HG02840 (cell line): ENCODE results near the gene EMP1.

Source experiments
- ATAC-seq: cut with Tn5 transposase; IDR thresholded peaks from one replicate; pipeline ENCODE4 v1.9.1; 2021; ENCODE audit warnings: mild to moderate bottlenecking, moderate library complexity, moderate number of reproducible peaks; ENCODE audit not compliant: unreplicated experiment, low FRiP score

EMP1 gene

GRCh38 chr12:13171921-13172859 is 24.3 kb upstream of the EMP1 start:
- ATAC-seq, result no peak

DNA sequence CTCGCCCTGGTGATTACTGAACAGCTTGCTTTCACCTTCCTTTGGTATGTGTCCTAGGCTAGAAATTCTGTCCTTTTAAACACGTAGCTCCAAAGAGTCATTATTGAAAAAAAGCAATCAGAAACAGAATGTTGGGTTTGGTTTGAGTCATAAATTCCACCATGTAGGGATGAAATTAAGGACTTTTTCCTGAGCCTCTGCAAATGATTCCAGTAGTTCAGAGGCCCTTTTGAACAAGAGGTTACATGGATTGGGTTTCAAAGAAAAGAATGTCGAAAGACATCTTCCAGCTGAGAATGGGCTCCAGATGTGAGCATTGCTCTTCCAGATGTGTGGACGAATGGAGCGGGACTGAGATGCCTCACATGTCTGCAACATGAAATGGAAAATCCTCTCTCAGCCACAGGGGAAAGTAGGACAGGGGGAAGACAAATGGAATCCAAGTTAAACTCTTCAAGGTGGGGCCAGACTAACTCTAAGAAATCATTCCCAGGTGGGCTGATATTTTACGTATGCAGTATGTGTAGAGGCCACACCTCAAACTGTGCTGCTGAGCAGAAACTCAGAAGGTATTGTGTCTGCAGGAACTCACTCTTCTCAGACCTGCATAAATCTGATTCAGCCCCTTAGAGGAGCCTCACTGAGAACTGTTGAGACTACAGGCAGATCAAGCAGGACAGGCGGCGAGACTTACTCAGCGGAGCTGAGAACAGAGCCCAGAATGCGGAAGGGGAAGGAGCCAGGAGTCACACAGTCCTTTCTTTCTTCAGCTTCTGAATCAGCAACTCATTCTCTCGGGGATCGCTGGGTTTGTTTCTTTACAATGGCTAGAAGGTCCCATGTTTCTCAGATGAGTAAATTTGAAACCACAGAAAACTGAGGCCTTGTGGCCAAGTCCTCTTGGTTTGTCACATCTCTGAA is 23.3 kb upstream of the EMP1 start:
- peak; percentile 92 for ATAC-seq

DNA sequence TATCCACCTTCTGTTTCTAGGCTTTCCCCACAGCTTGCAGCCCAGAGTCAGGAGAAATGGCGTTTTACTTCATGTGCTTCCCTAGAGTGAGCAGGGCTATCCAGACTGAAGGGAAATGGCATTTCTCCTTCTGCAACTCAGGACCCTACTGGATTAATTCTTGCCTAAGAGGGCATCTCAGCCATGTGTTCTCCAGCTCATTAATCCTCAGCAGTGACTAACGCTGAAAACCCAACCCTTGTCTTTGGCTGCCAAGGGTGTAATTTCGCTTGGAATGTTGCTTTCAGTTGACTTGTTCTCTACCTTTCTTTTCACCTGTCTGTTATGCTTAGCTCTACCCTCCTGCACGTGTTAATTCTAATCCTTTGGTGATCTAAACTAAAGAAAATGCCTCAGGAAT is 21.0 kb upstream of the EMP1 start:
- no peak for ATAC-seq

- ATAC-seq, result no peak
Observed at GRCh38 chr12:13176256-13176655, 20.3 kb upstream of the EMP1 start.

- no peak for ATAC-seq
Observed at GRCh38 chr12:13177373-13177772, 19.2 kb upstream of the EMP1 start.

GRCh38 chr12:13177906-13178305 is 18.6 kb upstream of the EMP1 start:
- no peak for ATAC-seq

DNA sequence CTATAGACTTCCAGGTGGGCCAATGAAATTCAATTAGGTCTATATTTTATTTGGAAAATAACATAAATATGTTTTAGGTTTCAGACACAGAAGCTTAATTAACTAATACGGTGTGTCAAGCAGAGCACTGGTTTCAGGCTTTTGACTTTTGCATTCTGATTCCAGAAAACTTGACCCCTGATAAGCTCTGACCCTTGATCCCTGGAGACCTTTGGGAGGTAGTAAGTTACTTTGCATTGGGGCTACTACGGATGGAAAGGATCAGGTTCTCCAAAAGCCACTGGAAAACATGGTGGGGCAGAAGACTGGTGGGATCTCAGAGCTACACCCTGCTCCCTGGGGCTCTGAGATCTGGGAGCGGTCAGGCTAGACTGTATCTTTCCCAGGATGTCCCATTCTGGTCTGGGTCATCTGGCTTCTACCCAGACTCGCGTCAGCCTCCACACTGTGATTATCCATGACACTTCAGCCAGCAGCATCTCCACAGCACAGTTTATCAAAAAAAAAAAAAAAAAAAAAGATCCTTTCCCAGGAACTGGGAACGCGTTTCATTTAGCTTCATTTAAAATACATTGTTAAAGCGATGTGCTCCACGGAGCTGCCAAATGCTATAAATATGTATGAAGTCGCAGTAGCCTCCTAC is 17.8 kb upstream of the EMP1 start:
- no peak for ATAC-seq

DNA sequence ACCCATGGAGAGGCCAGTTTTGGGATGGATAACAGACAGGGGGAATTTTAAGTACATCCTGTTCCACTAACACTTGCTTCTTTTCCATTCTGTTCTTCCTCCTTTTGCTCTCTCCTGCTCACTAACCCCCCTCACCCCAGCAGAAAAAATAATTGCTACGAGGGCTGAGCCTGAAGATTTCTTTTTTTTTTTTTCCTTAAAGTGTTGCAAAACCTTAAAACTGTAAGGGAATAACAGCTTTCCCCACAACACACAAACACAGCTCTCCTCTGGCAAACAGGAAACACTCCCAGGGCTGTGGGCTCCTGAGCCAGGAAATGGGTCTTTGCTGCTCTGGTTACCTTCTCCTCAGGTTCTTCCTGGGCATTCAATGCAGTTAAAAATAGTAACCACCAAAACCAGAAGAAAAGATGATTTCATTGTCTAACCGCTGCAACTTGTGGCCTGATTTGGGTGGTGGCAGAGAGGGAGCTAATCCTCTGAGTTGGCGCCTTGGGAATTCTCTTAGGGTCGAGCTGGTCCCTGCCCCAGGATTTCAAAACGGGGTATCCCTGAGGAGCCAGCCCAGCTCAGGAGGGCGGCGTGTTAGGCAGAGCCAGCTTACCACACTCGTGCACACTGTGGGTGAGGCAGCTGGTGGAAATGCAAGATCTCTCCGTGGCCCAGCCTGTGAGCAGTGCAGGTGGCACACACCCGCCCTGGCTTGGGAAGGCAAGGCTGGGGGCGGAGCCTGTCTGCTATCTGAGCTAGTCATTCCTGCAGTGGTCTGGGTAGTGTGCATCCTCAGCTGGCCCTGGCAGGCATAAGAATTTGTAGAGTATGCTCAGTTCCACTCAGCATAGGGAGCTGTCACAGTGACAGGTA is 17.1 kb upstream of the EMP1 start:
- ATAC-seq, result no peak

GRCh38 chr12:13181375-13182070 is 15.0 kb upstream of the EMP1 start:
- ATAC-seq, result no peak

- no peak for ATAC-seq
Observed at GRCh38 chr12:13182881-13183280, 13.6 kb upstream of the EMP1 start.

- ATAC-seq, result no peak
Observed at GRCh38 chr12:13183620-13184019, 12.9 kb upstream of the EMP1 start.

GRCh38 chr12:13186302-13186701 is 10.2 kb upstream of the EMP1 start:
- ATAC-seq, result no peak

- no peak for ATAC-seq
Observed at GRCh38 chr12:13187399-13187798, 9.1 kb upstream of the EMP1 start.

DNA sequence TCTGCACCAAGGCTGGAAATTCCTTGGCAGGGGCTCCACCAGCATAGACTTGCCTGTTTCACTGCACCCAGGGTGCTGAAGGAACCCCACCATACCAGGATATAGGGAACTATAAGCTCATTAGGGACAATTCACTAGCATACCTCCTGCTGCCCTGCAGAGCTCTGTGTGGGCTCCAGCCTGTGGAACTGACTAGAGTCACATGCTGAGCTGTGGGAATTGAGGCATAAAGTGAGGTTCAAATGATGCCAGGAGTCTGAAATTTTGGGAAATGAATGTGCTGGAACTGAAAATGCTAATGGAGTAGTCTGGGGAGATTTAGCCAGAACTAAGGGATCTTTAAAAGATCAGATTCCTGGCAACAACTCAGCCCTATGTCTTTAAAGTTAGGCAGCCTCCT is 7.3 kb upstream of the EMP1 start:
- ATAC-seq, result no peak

DNA sequence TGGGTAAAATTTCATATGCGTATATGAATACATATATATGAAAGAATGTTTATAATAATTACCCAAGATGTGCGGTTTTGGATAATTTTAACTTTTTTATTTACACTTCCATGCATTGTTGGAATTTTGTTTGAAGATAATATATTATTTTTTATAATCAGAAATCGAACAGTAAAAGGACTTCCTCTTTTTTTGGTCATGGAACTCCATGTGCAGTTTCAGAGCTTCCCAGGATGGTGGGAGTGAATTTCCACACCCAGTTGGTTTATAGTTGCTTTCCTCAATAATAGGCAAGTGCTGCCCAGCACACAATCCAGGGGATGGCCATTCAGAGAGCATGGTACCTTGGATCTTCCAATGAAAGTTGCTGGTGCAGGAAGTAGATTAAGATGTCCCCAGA is 6.3 kb upstream of the EMP1 start:
- ATAC-seq, result no peak

GRCh38 chr12:13192719-13193118 is 3.8 kb upstream of the EMP1 start:
- ATAC-seq, result no peak

DNA sequence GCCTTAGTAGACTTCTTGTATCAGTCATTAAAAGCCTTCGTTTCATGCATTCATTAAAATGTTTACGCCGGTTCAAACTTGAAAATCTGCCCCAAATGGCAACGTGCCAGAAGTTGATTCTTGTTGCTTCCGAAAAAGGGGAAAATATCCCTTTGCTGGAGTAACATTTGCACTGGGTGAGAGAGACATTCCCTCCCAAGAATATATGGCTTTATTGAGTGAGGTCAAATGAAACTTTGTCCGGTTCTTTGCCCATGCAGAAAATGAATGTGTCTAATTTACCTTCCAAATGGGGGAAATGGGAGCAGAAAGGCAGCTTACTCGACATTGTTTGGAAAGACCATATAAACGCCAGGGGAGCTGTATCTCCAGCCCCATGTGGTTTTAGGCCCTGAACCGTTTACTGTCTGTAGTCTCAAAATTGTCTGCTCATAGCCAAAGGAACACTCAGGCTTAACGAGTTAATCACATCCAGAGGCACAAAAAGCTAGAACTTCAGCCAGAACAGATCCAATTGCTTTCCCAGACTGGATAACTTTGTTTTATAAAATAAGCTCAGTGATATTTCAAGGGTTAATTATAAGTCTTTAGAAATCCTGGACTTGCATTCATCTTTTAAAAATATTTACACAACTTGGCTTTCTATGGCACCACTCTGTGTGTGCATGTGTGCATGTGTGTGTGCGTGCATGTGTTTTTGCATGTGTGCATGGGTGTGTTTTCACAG is 2.9 kb upstream of the EMP1 start:
- no peak for ATAC-seq

- ATAC-seq, result no peak
Observed at GRCh38 chr12:13194401-13195110, 2.0 kb upstream of the EMP1 start.
